Right lobe of liver (tissue), 4 donors: ENCODE measurements around the gene ACBD5.
"Not testable (repeated sequence)": the region's sequence is repeated elsewhere in the genome, so short reads cannot be mapped to it uniquely, and the experiment has no call there.

Source experiments
- CTCF ChIP-seq, 4 donors: fragments of 200-600 bp in 3 of 4; fragments of 450-650 bp in 1 of 4; IDR thresholded peaks; one replicate each; pipeline versions ENCODE4 v1.5.1 to v1.8.0; 2016 to 2022; ENCODE audit warnings: antibody characterized with exemption in 4 of 4, mild to moderate bottlenecking in 2 of 4
- POLR2A ChIP-seq: fragments of 450-650 bp; IDR thresholded peaks from one replicate; pipeline ENCODE4 v1.6.1; 2017; ENCODE audit warnings: antibody characterized with exemption, mild to moderate bottlenecking
- donor health status: DM: no; HTN: no; CAD: no.
- donor health status: DM: no; HTN: no; CAD: no.
- donor health status: DM: no; HTN: yes; CAD: no.

- TF ChIP-seq CTCF (IDR thresholded peaks at IDR 0.05); POLR2A: not testable (repeated sequence)
These were observed 3.9 kb downstream of the ACBD5 start for GRCh38 chr10:27236589-27237128.
